PC-9 (cell line): ENCODE data around the gene TNS1.

Source experiments
- EZH2 ChIP-seq: fragments of 200-600 bp; sonication (generic); IDR thresholded peaks from 2 replicates; pipeline ENCODE4 v1.8.0; 2017; ENCODE audit warnings: antibody characterized with exemption, low read depth
- TF ChIP-seq, protein P1 (sequence below): fragments of 200-600 bp; sonication (generic); conservative IDR thresholded peaks from 2 replicates; pipeline ENCODE4 v1.6.1; 2017; ENCODE audit warnings: mixed run types, antibody characterized with exemption, mild to moderate bottlenecking, moderate library complexity

DNA sequence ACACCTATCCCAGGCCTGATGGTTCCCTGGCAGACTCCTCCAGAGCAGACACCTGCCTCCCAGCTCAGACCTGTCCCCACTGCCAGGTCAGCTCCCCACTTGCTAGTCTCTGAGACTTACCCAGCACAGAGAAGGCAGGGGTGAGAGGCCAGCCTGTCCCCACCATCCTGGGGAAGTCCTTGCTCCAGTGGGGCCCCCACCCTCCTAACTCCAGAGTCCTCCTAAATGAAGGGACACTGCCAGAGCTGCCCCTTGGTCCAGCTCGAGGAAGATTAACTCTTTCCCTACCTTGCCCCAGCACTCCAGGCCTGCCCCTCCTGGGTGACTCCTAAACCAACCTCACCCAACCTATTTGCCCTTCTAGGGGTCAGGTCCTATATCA is 30.4 kb upstream of the TNS1 start:
- TF ChIP-seq, protein P1, sequence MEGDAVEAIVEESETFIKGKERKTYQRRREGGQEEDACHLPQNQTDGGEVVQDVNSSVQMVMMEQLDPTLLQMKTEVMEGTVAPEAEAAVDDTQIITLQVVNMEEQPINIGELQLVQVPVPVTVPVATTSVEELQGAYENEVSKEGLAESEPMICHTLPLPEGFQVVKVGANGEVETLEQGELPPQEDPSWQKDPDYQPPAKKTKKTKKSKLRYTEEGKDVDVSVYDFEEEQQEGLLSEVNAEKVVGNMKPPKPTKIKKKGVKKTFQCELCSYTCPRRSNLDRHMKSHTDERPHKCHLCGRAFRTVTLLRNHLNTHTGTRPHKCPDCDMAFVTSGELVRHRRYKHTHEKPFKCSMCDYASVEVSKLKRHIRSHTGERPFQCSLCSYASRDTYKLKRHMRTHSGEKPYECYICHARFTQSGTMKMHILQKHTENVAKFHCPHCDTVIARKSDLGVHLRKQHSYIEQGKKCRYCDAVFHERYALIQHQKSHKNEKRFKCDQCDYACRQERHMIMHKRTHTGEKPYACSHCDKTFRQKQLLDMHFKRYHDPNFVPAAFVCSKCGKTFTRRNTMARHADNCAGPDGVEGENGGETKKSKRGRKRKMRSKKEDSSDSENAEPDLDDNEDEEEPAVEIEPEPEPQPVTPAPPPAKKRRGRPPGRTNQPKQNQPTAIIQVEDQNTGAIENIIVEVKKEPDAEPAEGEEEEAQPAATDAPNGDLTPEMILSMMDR = no peak
- no peak for TF ChIP-seq EZH2
